K562 (cell line): Measurements from ENCODE around the gene LNPEP. TPM values are rescaled to one million over a fixed set of nuclear protein-coding genes. Genes with fewer than 3 reads are reported as not detected.

Source experiments
- ATAC-seq: fragments of 200-7000 bp; cut with Tn5 transposase; 3 replicates; pipeline ENCODE4 v1.9.1; 2020; ENCODE audit warnings: moderate library complexity
- BruUV-seq: library from RNA; stranded (reverse); fragments of 400-500 nt; replicated peaks from 2 replicates; lab custom pipeline; 2021; lab: Mats Ljungman, UMichigan
- CTCF ChIA-PET: fragments of 300-600 bp; formaldehyde crosslinking; extraction: SDS; loops from one replicate; lab custom pipeline; 2021; ENCODE audit warnings: low intra/inter-chr PET ratio; lab: Yijun Ruan, JAX
- POLR2A ChIA-PET: fragments of 300-600, 350-650 bp; sonication (Branson Sonifier 250); formaldehyde crosslinking; extraction: SDS; loops from one replicate; lab custom pipeline; 2021; ENCODE audit warnings: antibody characterized with exemption, inconsistent platforms; lab: Yijun Ruan, JAX
- DNase-seq, 4 experiments: peaks; one replicate each; pipeline versions ENCODE4 v3.0.0 to v3.0.0-alpha.2; 2011 to 2018; ENCODE audit warnings: low spot score in 3 of 4, mixed read lengths in 3 of 4; ENCODE audit errors: extremely low read depth in 1 of 4
- FAIRE-seq: peaks from 2 replicates; lab custom pipeline; 2011; peaks lifted over from hg19 to GRCh38; lab: Jason Lieb, UNC
- H2AFZ ChIP-seq: 2 replicates; pipeline ENCODE4 v1.6.0; 2011; ENCODE audit warnings: low read depth, low read length, control low read depth, inconsistent platforms
- H3K27ac ChIP-seq: fragments of 200-600 bp; 3 replicates; pipeline ENCODE4 v1.8.0; 2011; ENCODE audit warnings: low read depth, mild to moderate bottlenecking, control low read depth, inconsistent platforms, low read length, moderate library complexity, mixed read lengths; ENCODE audit errors: extremely low read depth
- H3K27me3 ChIP-seq, 2 experiments: fragments of 300-600 bp in 1 of 2; 2 replicates in 1 of 2; 3 replicates in 1 of 2; pipeline versions ENCODE4 v1.6.0 to v1.8.0; 2011; ENCODE audit warnings: inconsistent platforms in 2 of 2, low read length in 2 of 2, mild to moderate bottlenecking in 1 of 2, mixed read lengths in 1 of 2, moderate library complexity in 1 of 2; ENCODE audit not compliant: control insufficient read depth in 2 of 2, insufficient read depth in 2 of 2
- H3K36me3 ChIP-seq: fragments of 300-600 bp; 3 replicates; pipeline ENCODE4 v1.8.0; 2011; ENCODE audit warnings: mild to moderate bottlenecking, low read length, inconsistent platforms; ENCODE audit not compliant: control insufficient read depth, insufficient read depth
- H3K4me1 ChIP-seq, 2 experiments: fragments of 200-600 bp in 1 of 2; replicated peaks in 1 of 2; 2 replicates in 1 of 2; 3 replicates in 1 of 2; pipeline versions ENCODE4 v1.5.1 to v1.8.0; 2011; ENCODE audit warnings: inconsistent platforms in 2 of 2, low read length in 2 of 2, mild to moderate bottlenecking in 1 of 2, mixed read lengths in 1 of 2, moderate library complexity in 1 of 2; ENCODE audit not compliant: control insufficient read depth in 2 of 2, insufficient read depth in 2 of 2
- H3K4me2 ChIP-seq: 2 replicates; pipeline ENCODE4 v1.6.1; 2011; ENCODE audit warnings: low read length, control low read depth, inconsistent platforms, mixed read lengths; ENCODE audit not compliant: insufficient read depth
- H3K4me3 ChIP-seq: fragments of 200-600 bp; sonication (generic), shearing (Covaris generic); 2 replicates; pipeline ENCODE4 v1.5.1; 2016; ENCODE audit warnings: control low read depth, inconsistent platforms
- H3K79me2 ChIP-seq: fragments of 200-600 bp; 3 replicates; pipeline ENCODE4 v1.8.0; 2011; ENCODE audit warnings: low read length, inconsistent platforms; ENCODE audit not compliant: control insufficient read depth, insufficient read depth
- H3K9ac ChIP-seq, 2 experiments: 2 replicates each; pipeline versions ENCODE4 v1.6.0 to v1.6.1; 2011; ENCODE audit warnings: low read depth in 2 of 2, low read length in 2 of 2, control low read depth in 1 of 2, inconsistent platforms in 1 of 2, mild to moderate bottlenecking in 1 of 2, mixed read lengths in 1 of 2; ENCODE audit not compliant: insufficient read depth in 1 of 2
- H3K9me1 ChIP-seq: one replicate; pipeline ENCODE4 v1.6.0; 2011; ENCODE audit warnings: inconsistent platforms, mild to moderate bottlenecking, low read length, moderate library complexity; ENCODE audit not compliant: control insufficient read depth, insufficient read depth
- H3K9me3 ChIP-seq: replicated peaks from 2 replicates; pipeline ENCODE4 v1.5.1; 2011; ENCODE audit warnings: low read depth, low read length, inconsistent platforms; ENCODE audit not compliant: control insufficient read depth, insufficient read depth
- H4K20me1 ChIP-seq: replicated peaks from 2 replicates; pipeline ENCODE4 v1.6.1; 2011; ENCODE audit warnings: low read length, inconsistent platforms, mixed read lengths; ENCODE audit not compliant: control insufficient read depth, insufficient read depth
- ATF2 ChIP-seq: sonication (generic); formaldehyde crosslinking; IDR thresholded peaks from 2 replicates; pipeline ENCODE4 v1.8.1; 2022; ENCODE audit warnings: missing genetic modification reagents
- CBFA2T2 ChIP-seq: fragments of 450-650 bp; conservative IDR thresholded peaks from 2 replicates; pipeline ENCODE4 v1.6.1; 2017; ENCODE audit warnings: mild to moderate bottlenecking
- CEBPZ ChIP-seq: fragments of 150-350 bp; IDR thresholded peaks from 2 replicates; pipeline ENCODE4 v1.6.1; 2014; ENCODE audit warnings: low read depth, mild to moderate bottlenecking, low read length, borderline replicate concordance
- E4F1 ChIP-seq: fragments of 250-450 bp; sonication (Bioruptor Pico); IDR thresholded peaks from 2 replicates; pipeline ENCODE4 v1.5.0; 2021; ENCODE audit warnings: mild to moderate bottlenecking, borderline replicate concordance
- FOXP1 ChIP-seq: sonication (generic); formaldehyde crosslinking; IDR thresholded peaks from 2 replicates; pipeline ENCODE4 v1.8.0; 2022; ENCODE audit warnings: mild to moderate bottlenecking, missing genetic modification reagents
- HDAC2 ChIP-seq: fragments of 450-650 bp; IDR thresholded peaks from 2 replicates; pipeline ENCODE4 v1.6.1; 2016; ENCODE audit warnings: mild to moderate bottlenecking
- MAX ChIP-seq: sonication (generic); formaldehyde crosslinking; IDR thresholded peaks from 2 replicates; pipeline ENCODE4 v1.9.0; 2022; ENCODE audit warnings: mild to moderate bottlenecking, missing genetic modification reagents
- MCM7 ChIP-seq, 2 experiments: fragments of 450-650 bp; IDR thresholded peaks; 2 replicates each; pipeline ENCODE4 v1.6.1; 2016 to 2018
- NFATC3 ChIP-seq: fragments of 450-650 bp; IDR thresholded peaks from 2 replicates; pipeline ENCODE4 v1.6.1; 2017; ENCODE audit warnings: mild to moderate bottlenecking
- YBX1 ChIP-seq: fragments of 450-650 bp; IDR thresholded peaks from 2 replicates; pipeline ENCODE4 v1.7.1; 2016; ENCODE audit warnings: mild to moderate bottlenecking
- ZFP36 ChIP-seq: fragments of 150-350 bp; IDR thresholded peaks from 2 replicates; pipeline ENCODE4 v1.6.1; 2018; ENCODE audit warnings: low read length, low read depth; ENCODE audit not compliant: partially characterized antibody
- ZNF280A ChIP-seq: fragments of 450-650 bp; IDR thresholded peaks from 2 replicates; pipeline ENCODE4 v1.6.1; 2018; ENCODE audit warnings: mild to moderate bottlenecking, low read depth; ENCODE audit not compliant: partially characterized antibody
- ZNF583 ChIP-seq: fragments of 250-450 bp; sonication (Bioruptor Pico); IDR thresholded peaks from 2 replicates; pipeline ENCODE4 v1.4.0; 2020
- WGBS: fragments of 100-300 bp; shearing (Covaris generic); methylation state at CpG from one replicate; pipeline ENCODE4 v1.1.6; 2016; ENCODE audit warnings: low coverage, mixed read lengths; ENCODE audit not compliant: insufficient coverage; ENCODE audit errors: missing lambda C conversion rate; 5-methylcytosine and 5-hydroxymethylcytosine counted together
- in situ Hi-C: fragments of 300-500 bp; cut with MboI; formaldehyde crosslinking; loops from 4 replicates; pipeline ENCODE4 v1.15.0; 2018; ENCODE audit warnings: inconsistent platforms, mixed read lengths
- intact Hi-C: fragments of 100-400 bp; cut with micrococcal nuclease; formaldehyde crosslinking; loops from 2 replicates; pipeline ENCODE4 v1.14.2; 2022
- polyA plus RNA-seq, 8 experiments: library from polyadenylated mRNA; depleted of rRNA in 4 of 8; stranded (reverse) in 5 of 8; unstranded in 3 of 8; fragments of >200 nt; fragmentation: Nextera tagmentation in 2 of 8; fragmentation: Illumina TruSeq in 1 of 8; extraction: Ambion mirVana in 2 of 8; extraction: Trizol in 1 of 8; gene quantifications; 2 replicates each; pipeline versions ENCODE4 v1.2.1 to v1.2.3, GENCODE V29; 2011 to 2014; ENCODE audit warnings: inconsistent platforms in 1 of 8, missing spikeins in 1 of 8
- total RNA-seq, 7 experiments: library from RNA; depleted of rRNA in 6 of 7; stranded (reverse); fragments of >200 nt in 6 of 7; fragmentation: Illumina TruSeq in 2 of 7; extraction: Trizol in 2 of 7; gene quantifications; 2 replicates each; pipeline versions ENCODE4 v1.2.1 to v1.2.3, GENCODE V29; 2011 to 2021; ENCODE audit warnings: low replicate concordance in 1 of 7

The LNPEP gene
- total and polyA plus RNA-seq, 9 of the 15 experiments (the other 6 are each of a cell fraction or from before 2014, with no cell fraction given) = 2.6 to 27.9 (median 11.2) TPM

- ChIA-PET POLR2A (no interaction called here), CTCF (no interaction called here)
- DNase-seq (no peak), ATAC-seq (no peak; the same call in 2 of the 3 replicates), FAIRE-seq (no peak)
- intact Hi-C loops = no loop called here
- BruUV-seq = no TSS peak
- Histone ChIP-seq H3K4me2 (no peak overlapping the region), H3K27me3 (no peaks in the 10 kb centered on the region), H2AFZ (peak overlapping the region; percentile 49), H3K79me2 (no peaks in the 10 kb centered on the region), H3K9ac (no peak overlapping the region), H3K27ac (no peak overlapping the region), H3K9me1 (no peaks in the 10 kb centered on the region), H3K4me1 (peaks cover 0 to 3% of the 10 kb centered on the region in 2 experiments; a peak in 1 of 5 replicates), H3K4me3 (no peak overlapping the region), H3K36me3 (no peaks in the 10 kb centered on the region), H4K20me1 (no peaks in the 10 kb centered on the region), H3K9me3 (no peaks in the 10 kb centered on the region)
- in situ Hi-C loops = no loop called here
- 46% methylated on average over 4 of the region's 4 CpGs for WGBS
- TF ChIP-seq ATF2 (CRISPR knock-in tag) (no peak), CBFA2T2 (no peak), MCM7 (IDR thresholded peaks at IDR 0.05) (no peak), E4F1 (CRISPR knock-in tag) (no peak), ZNF280A (no peak), FOXP1 (CRISPR knock-in tag) (no peak), MAX (no peak), ZNF583 (CRISPR knock-in tag) (no peak), CEBPZ (no peak), ZFP36 (no peak), YBX1 (no peak), NFATC3 (no peak), HDAC2 (no peak)
Observed at GRCh38 chr5:97078958-97079743, 143.3 kb downstream of the LNPEP start.
